Mammary epithelial cell (primary cell): ENCODE data around the gene PRKCA.

ENCODE experiments used
- EZH2 ChIP-seq: IDR thresholded peaks from 2 replicates; pipeline ENCODE4 v1.6.1; 2012; ENCODE audit warnings: low read length, inconsistent platforms, borderline replicate concordance
- TF ChIP-seq, protein P1 (sequence below), 2 donors: IDR thresholded peaks in 1 of 2; conservative IDR thresholded peaks in 1 of 2; 2 replicates each; pipeline ENCODE4 v1.5.1; 2011 to 2012; ENCODE audit warnings: inconsistent platforms in 2 of 2, low read length in 2 of 2, mild to moderate bottlenecking in 2 of 2, control low read depth in 1 of 2, low read depth in 1 of 2; ENCODE audit not compliant: insufficient read depth in 1 of 2; ENCODE audit errors: extremely low read depth in 1 of 2

DNA sequence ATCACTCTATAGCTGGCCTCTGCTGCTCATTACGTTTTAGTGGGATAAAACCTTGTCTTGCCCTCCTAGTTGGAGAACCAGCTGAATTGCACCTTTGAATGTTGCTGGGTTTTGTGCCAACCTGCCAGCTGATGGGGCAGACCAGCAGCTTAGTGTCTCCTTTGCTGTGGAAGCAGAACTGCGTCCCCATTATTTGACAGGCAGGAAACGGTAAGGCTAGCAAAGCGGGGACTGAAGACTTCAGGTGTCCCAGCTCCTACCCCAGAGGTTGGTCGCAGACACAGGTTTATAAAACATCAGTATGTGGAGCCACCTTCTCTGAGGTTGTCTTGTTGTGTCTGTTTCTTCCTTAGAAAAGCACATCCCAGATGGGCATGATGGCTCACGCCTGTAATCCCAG lies 158.1 kb downstream of the PRKCA start:
- TF ChIP-seq, protein P1, sequence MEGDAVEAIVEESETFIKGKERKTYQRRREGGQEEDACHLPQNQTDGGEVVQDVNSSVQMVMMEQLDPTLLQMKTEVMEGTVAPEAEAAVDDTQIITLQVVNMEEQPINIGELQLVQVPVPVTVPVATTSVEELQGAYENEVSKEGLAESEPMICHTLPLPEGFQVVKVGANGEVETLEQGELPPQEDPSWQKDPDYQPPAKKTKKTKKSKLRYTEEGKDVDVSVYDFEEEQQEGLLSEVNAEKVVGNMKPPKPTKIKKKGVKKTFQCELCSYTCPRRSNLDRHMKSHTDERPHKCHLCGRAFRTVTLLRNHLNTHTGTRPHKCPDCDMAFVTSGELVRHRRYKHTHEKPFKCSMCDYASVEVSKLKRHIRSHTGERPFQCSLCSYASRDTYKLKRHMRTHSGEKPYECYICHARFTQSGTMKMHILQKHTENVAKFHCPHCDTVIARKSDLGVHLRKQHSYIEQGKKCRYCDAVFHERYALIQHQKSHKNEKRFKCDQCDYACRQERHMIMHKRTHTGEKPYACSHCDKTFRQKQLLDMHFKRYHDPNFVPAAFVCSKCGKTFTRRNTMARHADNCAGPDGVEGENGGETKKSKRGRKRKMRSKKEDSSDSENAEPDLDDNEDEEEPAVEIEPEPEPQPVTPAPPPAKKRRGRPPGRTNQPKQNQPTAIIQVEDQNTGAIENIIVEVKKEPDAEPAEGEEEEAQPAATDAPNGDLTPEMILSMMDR (conservative IDR thresholded peaks at IDR 0.05 in 1 of 2, IDR thresholded peaks at IDR 0.05 in 1 of 2; ENCODE audit: extremely low read depth in 1 of 2, insufficient read depth in 1 of 2, low read depth in 1 of 2, low read length in 2 of 2), result no peak
- TF ChIP-seq EZH2, result no peak
